Astrocyte of the cerebellum (primary cell): ENCODE measurements around the gene TIMM23.
"Not testable (repeated sequence)": the region's sequence is repeated elsewhere in the genome, so short reads cannot be mapped to it uniquely, and the experiment has no call there.

Experiments used
- DNase-seq: peaks from one replicate; pipeline ENCODE4 v3.0.0-alpha.2; 2011; ENCODE audit warnings: low read depth
- H3K4me3 ChIP-seq: 2 replicates; pipeline ENCODE4 v1.5.1; 2011; ENCODE audit warnings: mild to moderate bottlenecking, low read depth, low read length, moderate library complexity
- in situ Hi-C: cut with HindIII; loops from 2 replicates; pipeline ENCODE4 v1.10.0; 2017; ENCODE audit warnings: low sequenced_read_pairs
- TF ChIP-seq, protein P1 (sequence below): IDR thresholded peaks from 2 replicates; pipeline ENCODE4 v1.5.1; 2012; ENCODE audit warnings: low read length, low read depth, moderate library complexity, mild to moderate bottlenecking; ENCODE audit errors: missing control alignments

TIMM23 gene

DNA sequence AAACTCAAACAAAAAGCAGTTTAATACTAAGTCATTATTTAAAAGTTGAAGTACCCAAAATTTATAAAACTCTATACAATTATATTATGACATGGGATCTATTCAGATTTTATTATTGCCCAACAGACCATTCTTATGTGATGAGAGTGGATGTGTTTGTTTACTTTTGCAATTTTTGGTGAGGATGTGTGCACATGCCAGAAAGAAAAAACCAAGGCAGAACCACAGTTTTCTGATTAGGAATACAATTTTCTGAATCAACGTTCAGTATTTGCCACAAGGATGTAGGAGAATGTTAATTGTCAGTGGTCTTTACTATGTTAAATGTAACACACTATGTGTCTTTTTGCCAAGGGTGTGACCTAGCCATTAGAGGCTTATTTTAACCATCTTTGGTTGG is 9.1 kb downstream of the TIMM23 start:
- in situ Hi-C loops, DNase-seq, H3K4me3 ChIP-seq: not testable (repeated sequence)

GRCh38 chr10:45983538-45984186 is 11.4 kb downstream of the TIMM23 start:
- in situ Hi-C loops, H3K4me3 ChIP-seq: not testable (repeated sequence)
- peak; percentile 33 for DNase-seq
- TF ChIP-seq, protein P1, sequence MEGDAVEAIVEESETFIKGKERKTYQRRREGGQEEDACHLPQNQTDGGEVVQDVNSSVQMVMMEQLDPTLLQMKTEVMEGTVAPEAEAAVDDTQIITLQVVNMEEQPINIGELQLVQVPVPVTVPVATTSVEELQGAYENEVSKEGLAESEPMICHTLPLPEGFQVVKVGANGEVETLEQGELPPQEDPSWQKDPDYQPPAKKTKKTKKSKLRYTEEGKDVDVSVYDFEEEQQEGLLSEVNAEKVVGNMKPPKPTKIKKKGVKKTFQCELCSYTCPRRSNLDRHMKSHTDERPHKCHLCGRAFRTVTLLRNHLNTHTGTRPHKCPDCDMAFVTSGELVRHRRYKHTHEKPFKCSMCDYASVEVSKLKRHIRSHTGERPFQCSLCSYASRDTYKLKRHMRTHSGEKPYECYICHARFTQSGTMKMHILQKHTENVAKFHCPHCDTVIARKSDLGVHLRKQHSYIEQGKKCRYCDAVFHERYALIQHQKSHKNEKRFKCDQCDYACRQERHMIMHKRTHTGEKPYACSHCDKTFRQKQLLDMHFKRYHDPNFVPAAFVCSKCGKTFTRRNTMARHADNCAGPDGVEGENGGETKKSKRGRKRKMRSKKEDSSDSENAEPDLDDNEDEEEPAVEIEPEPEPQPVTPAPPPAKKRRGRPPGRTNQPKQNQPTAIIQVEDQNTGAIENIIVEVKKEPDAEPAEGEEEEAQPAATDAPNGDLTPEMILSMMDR = peak; percentile 22

- H3K4me3 ChIP-seq, in situ Hi-C loops, DNase-seq: not testable (repeated sequence)
Observed at GRCh38 chr10:45984473-45984872, 12.2 kb downstream of the TIMM23 start.

DNA sequence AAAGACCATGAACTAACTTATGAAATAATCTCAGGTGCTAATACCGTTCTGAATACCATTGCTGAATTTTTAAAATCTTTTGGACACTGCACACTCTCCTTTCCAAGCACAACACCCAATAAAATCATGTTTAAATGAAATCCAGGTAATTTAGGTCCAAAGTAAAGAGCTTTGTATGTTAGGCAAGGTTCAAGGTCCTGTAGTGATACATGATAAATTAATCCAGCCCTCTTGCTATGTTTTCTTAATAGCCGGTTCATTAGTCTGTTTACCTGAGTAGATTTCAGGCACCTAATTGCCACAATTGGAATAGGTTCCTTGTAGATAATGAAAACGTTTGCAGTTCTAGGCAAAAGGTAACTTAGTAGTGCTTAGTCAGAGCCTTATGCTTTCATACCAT is 13.3 kb downstream of the TIMM23 start:
- H3K4me3 ChIP-seq, DNase-seq, in situ Hi-C loops: not testable (repeated sequence)

GRCh38 chr10:45997557-45997956 is 25.3 kb downstream of the TIMM23 start:
- in situ Hi-C loops = no loop called here
- no peak for DNase-seq
- TF ChIP-seq, protein P1 = no peak
- H3K4me3 ChIP-seq = no peak overlapping the region

GRCh38 chr10:45997994-45998763 is 25.9 kb downstream of the TIMM23 start:
- in situ Hi-C loops = no loop called here
- no peak overlapping the region for H3K4me3 ChIP-seq
- DNase-seq = no peak
- TF ChIP-seq, protein P1 = no peak

DNA sequence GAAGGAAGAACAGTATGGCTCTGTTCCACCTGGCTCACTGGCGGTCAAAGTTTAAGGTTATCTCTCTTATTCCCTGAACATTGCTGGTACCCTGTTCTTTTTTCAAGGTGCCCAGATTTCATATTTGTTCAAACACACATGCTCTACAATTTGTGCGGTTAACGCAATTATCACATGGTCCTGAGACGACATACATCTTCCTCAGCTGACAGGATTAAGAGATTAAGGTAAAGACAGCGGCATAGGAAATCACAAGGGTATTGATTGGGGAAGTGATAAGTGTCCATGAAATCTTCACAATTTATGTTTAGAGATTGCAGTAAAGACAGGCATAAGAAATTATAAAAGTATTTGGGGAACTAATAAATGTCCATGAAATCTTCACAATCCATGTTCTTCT is 27.7 kb downstream of the TIMM23 start:
- in situ Hi-C loops = not testable (repeated sequence)

DNA sequence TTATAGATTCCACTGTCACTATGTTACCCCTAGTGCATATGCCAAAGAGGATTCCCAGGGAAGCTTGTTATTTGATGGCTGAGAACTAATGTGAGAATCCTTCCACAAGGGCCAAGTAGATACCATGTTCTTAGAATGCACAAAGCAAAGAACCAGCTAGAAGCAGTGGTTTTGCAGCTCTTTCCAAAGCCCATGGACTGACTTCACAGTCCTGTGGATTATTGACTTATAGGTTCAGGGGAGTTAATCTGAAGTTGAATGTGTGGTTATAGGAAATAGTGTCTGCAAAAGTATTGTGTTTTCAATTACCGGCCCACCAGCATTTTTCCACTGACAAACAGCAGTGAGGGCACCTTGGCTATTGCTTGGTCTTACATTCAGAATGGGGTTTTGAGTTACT is 28.2 kb downstream of the TIMM23 start:
- in situ Hi-C loops = no loop called here
- TF ChIP-seq, protein P1 = no peak
- no peak for DNase-seq
- no peak overlapping the region for H3K4me3 ChIP-seq

More for the DNA sequence above, 27.7 kb downstream of the TIMM23 start:
- H3K4me3 ChIP-seq, DNase-seq: not testable (repeated sequence)
